ENCODE measurements around the gene TMEM161A.

Gene TMEM161A

DNA sequence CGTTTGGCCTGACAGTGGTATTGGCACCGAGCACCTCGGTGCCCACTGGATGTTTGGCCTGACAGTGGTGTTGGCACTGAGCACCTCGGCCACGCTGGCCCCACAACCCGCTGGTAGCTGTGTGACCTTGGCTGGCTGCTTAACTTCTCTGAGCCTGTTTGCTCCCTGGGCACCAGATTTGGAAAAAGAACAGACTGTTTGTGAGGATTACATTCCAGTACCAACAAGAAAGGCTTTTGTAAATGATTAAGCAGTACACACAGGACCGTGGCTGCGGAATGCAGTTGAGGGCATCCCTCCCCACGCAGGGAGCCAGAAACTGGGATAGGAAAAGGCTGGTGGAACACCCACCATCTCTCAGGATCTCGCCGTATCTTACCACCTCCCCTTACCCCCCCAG, 42.6 kb downstream of the TMEM161A start:
- no peak for DNase-seq

DNA sequence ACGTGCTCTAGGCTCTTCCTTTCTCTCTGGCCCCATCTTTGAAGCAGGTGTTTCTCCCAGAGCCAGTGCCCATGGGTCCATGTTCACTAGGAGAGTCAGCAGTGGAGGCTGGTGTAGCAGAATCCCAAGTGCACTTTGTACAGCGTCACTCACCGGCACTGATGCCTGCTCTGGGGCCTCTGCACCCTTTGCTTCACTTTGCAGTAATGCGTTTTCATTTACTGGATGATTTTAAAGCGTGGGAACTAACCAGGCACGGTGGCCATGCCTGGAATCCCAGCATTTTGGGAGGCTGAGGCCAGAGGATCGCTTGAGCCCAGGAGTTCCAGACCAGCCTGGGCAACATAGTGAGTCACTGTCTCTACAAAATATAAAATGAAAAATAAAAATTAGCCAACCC, 43.8 kb downstream of the TMEM161A start:
- DNase-seq: no peak

DNA sequence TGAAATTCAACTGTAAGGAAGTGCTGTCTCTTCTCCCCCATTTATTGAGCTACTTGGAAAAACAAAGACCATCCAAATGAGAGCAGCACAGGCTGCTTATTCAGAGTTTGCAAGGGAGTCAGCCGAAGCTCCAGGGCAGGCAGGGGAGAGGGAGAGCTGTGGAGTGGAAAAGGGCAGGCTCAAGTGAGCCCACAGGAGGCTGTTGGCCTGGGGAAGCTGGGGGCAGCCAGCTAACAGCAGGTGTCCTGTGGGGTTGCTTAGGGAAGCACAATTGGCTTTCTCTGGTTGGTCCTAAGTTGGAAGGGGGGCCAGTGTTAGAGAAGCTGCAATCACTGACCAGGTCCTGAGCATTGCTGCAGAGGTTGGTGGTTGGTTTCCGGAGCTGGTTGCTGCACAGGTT, 50.6 kb downstream of the TMEM161A start:
- DNase-seq: no peak

DNA sequence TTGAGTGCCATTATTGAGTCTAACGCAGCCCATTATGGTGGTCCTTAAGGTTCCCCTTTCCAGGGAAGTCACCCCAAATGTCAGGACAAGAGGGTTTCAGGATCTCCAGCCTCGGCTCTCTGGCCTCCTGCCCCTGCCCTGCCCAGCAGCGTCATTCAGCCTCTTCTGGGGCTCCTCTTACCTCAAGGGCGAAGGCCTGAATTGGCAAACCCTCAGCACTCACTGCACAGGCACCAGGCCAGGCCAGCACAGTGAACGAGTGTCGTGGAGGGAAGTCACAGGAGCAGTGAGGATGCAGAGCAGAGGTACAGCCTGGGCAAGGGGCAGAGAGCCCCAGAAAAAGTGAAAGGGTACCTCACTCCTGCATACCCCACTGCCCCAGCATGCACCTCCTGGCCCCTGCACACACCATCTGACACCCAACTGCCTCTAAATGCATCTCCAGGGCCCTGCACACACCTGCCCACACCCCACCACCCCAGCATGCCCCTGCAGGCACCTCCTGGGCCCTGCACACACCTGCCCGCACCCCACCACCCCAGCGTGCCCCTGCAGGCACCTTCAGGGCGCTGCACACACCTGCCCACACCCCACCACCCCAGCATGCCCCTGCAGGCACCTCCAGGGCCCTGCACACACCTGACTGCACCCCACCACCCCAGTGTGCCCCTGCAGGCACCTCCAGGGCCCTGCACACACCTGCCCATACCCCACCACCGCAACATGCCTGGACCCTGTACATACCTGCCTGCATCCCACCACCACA, 54.7 kb downstream of the TMEM161A start:
- DNase-seq: no peak

DNA sequence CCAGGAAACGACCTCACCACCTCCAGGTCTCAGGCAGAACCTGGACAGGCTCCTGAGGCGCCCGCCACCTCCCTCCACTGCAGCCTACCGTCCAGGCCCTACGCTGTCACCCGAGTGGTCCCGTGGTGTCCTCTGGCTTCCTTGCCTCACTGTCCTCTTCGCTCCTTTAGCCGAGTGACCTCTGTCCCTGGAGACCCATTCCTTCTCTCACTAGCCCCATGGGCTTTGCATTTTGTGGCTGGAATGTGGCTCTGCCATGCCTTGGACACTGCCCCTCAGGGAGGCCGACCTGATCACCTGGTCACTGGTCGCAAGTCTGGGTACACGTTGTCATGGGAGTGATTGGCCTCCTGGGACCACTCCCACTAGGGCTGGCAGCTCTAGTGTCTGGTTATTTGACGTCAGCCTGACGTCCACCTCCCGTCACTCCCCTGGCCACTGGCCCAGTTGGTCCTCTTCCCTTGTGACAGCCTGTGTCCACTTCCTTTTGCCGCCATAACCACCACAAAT, 56.6 kb downstream of the TMEM161A start:
- DNase-seq: no peak

DNA sequence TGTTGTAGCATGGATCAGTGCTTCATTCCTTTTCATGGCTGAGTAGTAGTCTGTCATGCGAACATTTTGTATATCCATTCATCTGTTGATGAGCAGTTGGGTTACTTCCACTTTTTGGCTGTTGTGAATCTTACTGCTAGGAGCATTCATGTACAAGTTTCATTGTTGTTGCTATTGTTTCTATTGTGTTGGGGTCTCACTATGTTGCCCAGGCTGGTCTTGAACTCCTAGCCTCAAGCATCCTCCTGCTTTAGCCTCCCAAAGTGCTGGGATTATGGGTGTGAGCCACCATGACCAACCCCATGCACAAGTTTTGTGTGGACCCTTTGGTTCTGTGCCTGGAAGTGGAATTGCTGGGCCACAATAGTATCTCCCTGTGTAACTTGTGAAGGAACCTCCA, 58.7 kb downstream of the TMEM161A start:
- peak; percentile 13 for DNase-seq

DNA sequence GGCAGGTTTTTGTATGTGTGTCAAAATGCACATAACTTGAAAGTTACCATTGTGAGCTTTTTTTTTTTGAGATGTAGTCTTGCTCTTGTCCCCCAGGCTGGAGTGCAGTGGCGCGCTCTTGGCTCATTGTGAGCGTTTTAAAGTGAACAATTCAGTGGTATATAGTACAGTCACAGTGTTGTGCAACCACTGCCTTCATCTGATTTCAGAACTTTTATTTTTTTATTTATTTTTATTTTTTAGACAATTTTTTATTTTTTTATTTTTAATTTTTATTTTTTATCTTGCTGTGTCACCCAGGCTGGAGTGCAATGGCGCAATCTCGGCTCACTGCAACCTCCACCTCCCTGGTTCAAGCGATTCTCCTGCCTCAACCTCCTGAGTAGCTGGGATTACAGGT, 59.5 kb downstream of the TMEM161A start:
- DNase-seq: peak; percentile 35

DNA sequence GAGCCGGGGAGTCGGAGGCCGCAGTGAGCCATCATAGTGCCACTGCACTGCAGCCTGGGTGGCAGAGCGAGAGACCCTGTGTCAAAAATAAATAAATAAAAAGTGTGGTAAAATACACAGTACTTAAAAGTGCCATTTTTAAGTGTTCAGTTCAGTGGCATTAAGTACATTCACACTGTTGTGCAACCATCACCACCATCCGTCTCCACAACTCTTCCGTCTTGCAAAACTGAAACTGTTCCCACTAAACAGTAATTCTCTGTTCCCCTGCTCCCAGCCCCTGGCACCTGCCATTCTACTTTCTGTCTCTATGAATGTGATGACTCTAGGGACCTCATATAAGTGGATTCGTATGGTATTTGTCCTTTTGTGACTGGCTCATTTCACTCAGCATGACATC, 61.2 kb downstream of the TMEM161A start:
- DNase-seq: peak; percentile 93

DNA sequence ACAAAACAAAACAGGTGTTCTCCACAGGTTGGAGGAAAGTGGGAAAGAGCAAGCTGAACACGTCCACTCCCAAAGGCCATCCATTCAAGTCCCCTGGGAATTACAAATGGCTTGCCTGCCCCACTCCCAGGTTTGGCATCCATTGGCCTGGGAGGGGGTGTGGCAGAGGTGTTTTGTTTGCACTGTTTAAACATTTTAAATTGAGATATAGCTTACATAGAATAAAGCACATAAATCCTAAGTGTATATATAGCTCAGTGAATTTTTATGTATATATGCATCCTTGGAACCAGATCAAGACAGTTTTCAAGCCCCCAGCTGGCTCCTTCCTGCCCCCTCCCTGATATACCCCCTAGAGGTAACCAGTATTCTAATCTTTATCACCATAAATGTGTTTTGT, 61.8 kb downstream of the TMEM161A start:
- no peak for DNase-seq

DNA sequence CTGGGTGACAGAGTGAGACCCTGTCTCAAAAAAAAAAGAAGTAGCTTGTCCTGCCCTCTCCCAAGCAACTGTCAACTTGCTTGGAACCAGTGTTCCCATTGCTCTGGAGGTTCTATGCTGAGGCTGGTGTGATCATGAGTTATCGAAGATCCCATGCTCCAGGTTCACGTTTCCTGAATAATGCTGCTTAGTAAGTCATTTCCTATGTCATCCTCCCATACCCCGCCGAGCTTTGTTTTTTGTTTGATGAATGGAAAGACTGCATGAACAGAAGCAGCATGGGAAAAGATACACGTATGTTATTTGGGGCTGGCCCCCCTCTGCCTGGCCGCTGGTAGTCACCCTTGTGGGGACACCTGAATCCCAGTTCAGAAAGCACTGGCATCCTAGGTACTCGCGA, 63.2 kb downstream of the TMEM161A start:
- no peak for DNase-seq

DNA sequence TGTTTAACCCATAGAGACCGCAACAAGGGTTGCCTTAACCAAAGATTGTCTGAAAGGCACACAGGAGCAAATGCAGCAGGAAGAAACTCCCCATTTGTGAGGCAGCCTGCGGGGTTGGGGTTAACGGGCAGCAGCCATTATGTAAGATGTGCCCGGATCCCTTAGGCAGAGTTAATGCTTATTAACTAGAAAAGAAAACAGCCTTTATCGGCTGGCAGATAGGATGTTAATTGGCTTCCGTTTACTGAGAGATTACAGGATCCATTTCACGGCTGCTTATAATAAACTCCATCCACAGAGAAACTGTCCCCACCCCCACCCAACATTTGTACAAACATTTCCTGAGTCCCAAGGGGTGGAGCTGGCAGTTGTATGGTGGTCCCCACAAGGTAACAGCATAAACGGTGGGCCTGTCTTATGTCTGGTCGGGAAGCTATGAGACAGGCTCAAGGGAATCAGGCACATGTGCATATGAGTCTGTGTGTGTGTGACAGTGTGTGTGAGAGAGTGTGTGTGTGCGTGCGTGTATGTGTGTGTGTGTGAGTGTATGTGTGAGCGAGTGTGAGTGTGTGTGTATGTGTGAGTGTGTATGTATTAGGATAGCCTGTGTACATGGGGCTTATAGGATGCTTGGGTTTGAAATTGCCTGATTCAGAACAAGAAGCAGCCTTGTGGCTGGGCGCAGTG, 63.9 kb downstream of the TMEM161A start:
- DNase-seq: no peak

DNA sequence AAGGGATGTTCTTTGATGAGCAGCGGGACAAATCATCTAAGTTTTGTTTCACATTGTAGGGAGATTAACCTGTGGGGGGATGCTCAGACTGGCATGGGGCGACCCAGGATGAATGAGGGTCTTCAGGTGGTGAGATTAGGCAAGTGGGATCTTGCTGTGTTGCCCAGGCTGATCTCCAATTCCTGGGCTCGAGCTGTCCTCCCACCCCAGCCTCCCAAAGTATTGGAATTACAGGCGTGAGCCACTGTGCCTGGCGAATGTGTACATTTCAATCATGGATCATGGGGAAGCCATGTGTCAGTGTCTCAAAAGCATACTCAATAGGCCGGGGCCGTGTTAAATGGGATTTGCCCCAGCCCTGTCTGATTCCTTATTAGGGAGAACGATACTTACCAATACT, 66.4 kb downstream of the TMEM161A start:
- no peak for DNase-seq

Data from MV-4-11 (cell line).